ENCODE data around the gene TBRG4.

TBRG4 gene

GRCh38 chr7:45053941-45054340 is 57.6 kb downstream of the TBRG4 start:
- ATAC-seq (ENCODE audit: low read depth) (no peak), DNase-seq (ENCODE audit: low spot score) (no peak)
- Histone ChIP-seq H3K9me3 (ENCODE audit: severe bottlenecking) (no peaks in the 10 kb centered on the region), H3K4me1 (ENCODE audit: insufficient read depth, poor library complexity, severe bottlenecking) (no peaks in the 10 kb centered on the region), H3K27ac (ENCODE audit: poor library complexity, severe bottlenecking) (no peak overlapping the region), H3K4me3 (ENCODE audit: severe bottlenecking) (no peak overlapping the region), H3K27me3 (ENCODE audit: insufficient read depth, poor library complexity, severe bottlenecking) (no peaks in the 10 kb centered on the region), H3K36me3 (ENCODE audit: low read depth) (peaks cover 15% of the 10 kb centered on the region)
- TF ChIP-seq, protein P1, sequence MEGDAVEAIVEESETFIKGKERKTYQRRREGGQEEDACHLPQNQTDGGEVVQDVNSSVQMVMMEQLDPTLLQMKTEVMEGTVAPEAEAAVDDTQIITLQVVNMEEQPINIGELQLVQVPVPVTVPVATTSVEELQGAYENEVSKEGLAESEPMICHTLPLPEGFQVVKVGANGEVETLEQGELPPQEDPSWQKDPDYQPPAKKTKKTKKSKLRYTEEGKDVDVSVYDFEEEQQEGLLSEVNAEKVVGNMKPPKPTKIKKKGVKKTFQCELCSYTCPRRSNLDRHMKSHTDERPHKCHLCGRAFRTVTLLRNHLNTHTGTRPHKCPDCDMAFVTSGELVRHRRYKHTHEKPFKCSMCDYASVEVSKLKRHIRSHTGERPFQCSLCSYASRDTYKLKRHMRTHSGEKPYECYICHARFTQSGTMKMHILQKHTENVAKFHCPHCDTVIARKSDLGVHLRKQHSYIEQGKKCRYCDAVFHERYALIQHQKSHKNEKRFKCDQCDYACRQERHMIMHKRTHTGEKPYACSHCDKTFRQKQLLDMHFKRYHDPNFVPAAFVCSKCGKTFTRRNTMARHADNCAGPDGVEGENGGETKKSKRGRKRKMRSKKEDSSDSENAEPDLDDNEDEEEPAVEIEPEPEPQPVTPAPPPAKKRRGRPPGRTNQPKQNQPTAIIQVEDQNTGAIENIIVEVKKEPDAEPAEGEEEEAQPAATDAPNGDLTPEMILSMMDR (IDR thresholded peaks at IDR 0.05; ENCODE audit: poor library complexity, severe bottlenecking): no peak

- Histone ChIP-seq H3K9me3 (ENCODE audit: severe bottlenecking) (no peaks in the 10 kb centered on the region), H3K4me1 (ENCODE audit: insufficient read depth, poor library complexity, severe bottlenecking) (no peaks in the 10 kb centered on the region), H3K27ac (ENCODE audit: poor library complexity, severe bottlenecking) (no peak overlapping the region), H3K4me3 (ENCODE audit: severe bottlenecking) (no peak overlapping the region), H3K27me3 (ENCODE audit: insufficient read depth, poor library complexity, severe bottlenecking) (no peaks in the 10 kb centered on the region), H3K36me3 (ENCODE audit: low read depth) (peaks cover 16% of the 10 kb centered on the region)
- ATAC-seq (ENCODE audit: low read depth) (no peak), DNase-seq (ENCODE audit: low spot score) (no peak)
- TF ChIP-seq, protein P1 (IDR thresholded peaks at IDR 0.05; ENCODE audit: poor library complexity, severe bottlenecking): no peak
These were observed 58.1 kb downstream of the TBRG4 start for GRCh38 chr7:45053401-45053800.

GRCh38 chr7:45052011-45052410 is 59.5 kb downstream of the TBRG4 start:
- Histone ChIP-seq H3K4me3 (ENCODE audit: severe bottlenecking) (no peak overlapping the region), H3K27ac (ENCODE audit: poor library complexity, severe bottlenecking) (no peak overlapping the region), H3K9me3 (ENCODE audit: severe bottlenecking) (no peaks in the 10 kb centered on the region), H3K36me3 (ENCODE audit: low read depth) (peaks cover 22% of the 10 kb centered on the region), H3K27me3 (ENCODE audit: insufficient read depth, poor library complexity, severe bottlenecking) (no peaks in the 10 kb centered on the region), H3K4me1 (ENCODE audit: insufficient read depth, poor library complexity, severe bottlenecking) (no peaks in the 10 kb centered on the region)
- TF ChIP-seq, protein P1 (IDR thresholded peaks at IDR 0.05; ENCODE audit: poor library complexity, severe bottlenecking): no peak
- no peak for ATAC-seq (ENCODE audit: low read depth)
- no peak for DNase-seq (ENCODE audit: low spot score)

GRCh38 chr7:45050198-45050597 is 61.3 kb downstream of the TBRG4 start:
- Histone ChIP-seq H3K27me3 (ENCODE audit: insufficient read depth, poor library complexity, severe bottlenecking) (no peaks in the 10 kb centered on the region), H3K9me3 (ENCODE audit: severe bottlenecking) (no peaks in the 10 kb centered on the region), H3K4me3 (ENCODE audit: severe bottlenecking) (no peak overlapping the region), H3K27ac (ENCODE audit: poor library complexity, severe bottlenecking) (no peak overlapping the region), H3K36me3 (ENCODE audit: low read depth) (peaks cover 30% of the 10 kb centered on the region), H3K4me1 (ENCODE audit: insufficient read depth, poor library complexity, severe bottlenecking) (no peaks in the 10 kb centered on the region)
- TF ChIP-seq, protein P1 (IDR thresholded peaks at IDR 0.05; ENCODE audit: poor library complexity, severe bottlenecking): no peak
- DNase-seq (ENCODE audit: low spot score) (no peak), ATAC-seq (ENCODE audit: low read depth) (no peak)

All from RWPE2 (cell line).